ENCODE measurements around the gene FBXL7.

The FBXL7 gene

GRCh38 chr5:15520856-15521255, 20.9 kb downstream of the FBXL7 start:
- TF ChIP-seq CTCF (IDR thresholded peaks at IDR 0.05; ENCODE audit: control insufficient read depth, insufficient read depth, low read depth, low read length, missing control alignments), result no peak
- no peak overlapping the region for H3K4me3 ChIP-seq (ENCODE audit: control insufficient read depth, low read depth, low read length)
- no peak for DNase-seq (ENCODE audit: low read depth)

- no peak overlapping the region for H3K4me3 ChIP-seq (ENCODE audit: control insufficient read depth, low read depth, low read length)
- DNase-seq (ENCODE audit: low read depth), result no peak
- no peak for TF ChIP-seq CTCF (IDR thresholded peaks at IDR 0.05; ENCODE audit: control insufficient read depth, insufficient read depth, low read depth, low read length, missing control alignments)
Observed at GRCh38 chr5:15521381-15522186, 21.6 kb downstream of the FBXL7 start.

- no peak overlapping the region for H3K4me3 ChIP-seq (ENCODE audit: control insufficient read depth, low read depth, low read length)
- no peak for TF ChIP-seq CTCF (IDR thresholded peaks at IDR 0.05; ENCODE audit: control insufficient read depth, insufficient read depth, low read depth, low read length, missing control alignments)
- DNase-seq (ENCODE audit: low read depth), result no peak
Observed at GRCh38 chr5:15522187-15522520, 22.2 kb downstream of the FBXL7 start.

GRCh38 chr5:15524712-15525111, 24.7 kb downstream of the FBXL7 start:
- DNase-seq (ENCODE audit: low read depth), result no peak
- no peak for TF ChIP-seq CTCF (IDR thresholded peaks at IDR 0.05; ENCODE audit: control insufficient read depth, insufficient read depth, low read depth, low read length, missing control alignments)

GRCh38 chr5:15525703-15526275, 25.8 kb downstream of the FBXL7 start:
- TF ChIP-seq CTCF (IDR thresholded peaks at IDR 0.05; ENCODE audit: control insufficient read depth, insufficient read depth, low read depth, low read length, missing control alignments), result no peak
- H3K4me3 ChIP-seq (ENCODE audit: control insufficient read depth, low read depth, low read length), result no peak overlapping the region
- no peak for DNase-seq (ENCODE audit: low read depth)

More at GRCh38 chr5:15524712-15525111, 24.7 kb downstream of the FBXL7 start:
- no peak overlapping the region for H3K4me3 ChIP-seq (ENCODE audit: control insufficient read depth, low read depth, low read length)

GRCh38 chr5:15526413-15526812, 26.4 kb downstream of the FBXL7 start:
- DNase-seq (ENCODE audit: low read depth), result no peak
- no peak for TF ChIP-seq CTCF (IDR thresholded peaks at IDR 0.05; ENCODE audit: control insufficient read depth, insufficient read depth, low read depth, low read length, missing control alignments)
- no peak overlapping the region for H3K4me3 ChIP-seq (ENCODE audit: control insufficient read depth, low read depth, low read length)

Measured in AG09309 (cell line).